Aorta (tissue), 5 donors: ENCODE results near the gene PSME3. TPM values are rescaled to one million over a fixed set of nuclear protein-coding genes. Genes with fewer than 3 reads are reported as not detected.
A peak's percentile ranks its signal among the peaks of the same experiment; 100 is the strongest.

Experiments used
- ATAC-seq: fragments of 200-7000 bp; cut with Tn5 transposase; one replicate; pipeline ENCODE4 v1.9.1; 2022; ENCODE audit warnings: moderate library complexity; ENCODE audit not compliant: low FRiP score
- DNase-seq, 2 donors: peaks; one replicate each; pipeline ENCODE4 v3.0.0-alpha.2; 2020
- H3K27ac ChIP-seq, 2 donors: one replicate each; pipeline ENCODE4 v1.5.1; 2013; ENCODE audit warnings: low read length in 2 of 2, mild to moderate bottlenecking in 2 of 2, moderate library complexity in 2 of 2, control low read depth in 1 of 2, inconsistent platforms in 1 of 2, low read depth in 1 of 2
- H3K27me3 ChIP-seq, 2 donors: one replicate each; pipeline ENCODE4 v1.6.1; 2013; ENCODE audit warnings: control low read depth in 1 of 2, low read length in 1 of 2, mild to moderate bottlenecking in 1 of 2, moderate library complexity in 1 of 2; ENCODE audit not compliant: insufficient read depth in 2 of 2, control insufficient read depth in 1 of 2
- H3K36me3 ChIP-seq, 2 donors: one replicate each; pipeline ENCODE4 v1.6.1; 2013; ENCODE audit warnings: control low read depth in 1 of 2, low read length in 1 of 2, mild to moderate bottlenecking in 1 of 2; ENCODE audit not compliant: insufficient read depth in 2 of 2, control insufficient read depth in 1 of 2
- H3K4me1 ChIP-seq, 2 donors: one replicate each; pipeline ENCODE4 v1.6.1; 2013; ENCODE audit warnings: low read length in 2 of 2, control low read depth in 1 of 2, mild to moderate bottlenecking in 1 of 2, moderate library complexity in 1 of 2; ENCODE audit not compliant: insufficient read depth in 2 of 2, control insufficient read depth in 1 of 2
- H3K4me3 ChIP-seq, 2 donors: one replicate each; pipeline ENCODE4 v1.5.1; 2013; ENCODE audit warnings: low read length in 2 of 2, control low read depth in 1 of 2, mild to moderate bottlenecking in 1 of 2
- H3K9me3 ChIP-seq: one replicate; pipeline ENCODE4 v1.6.1; 2013; ENCODE audit warnings: mild to moderate bottlenecking, low read length; ENCODE audit not compliant: control insufficient read depth
- WGBS, 2 donors: extraction: QIAGEN DNeasy Blood & Tissue Kit; methylation state at CpG; one replicate each; pipeline ENCODE4 v1.1.7; 2013; 5-methylcytosine and 5-hydroxymethylcytosine counted together
- intact Hi-C, 2 donors: fragments of 100-400 bp; cut with DNase I; formaldehyde crosslinking; loops; one replicate each; pipeline versions ENCODE4 v1.14.2 to v1.15.0; 2022
- polyA plus RNA-seq, 2 donors: library from polyadenylated mRNA; stranded (reverse); fragments of 200-250 nt; gene quantifications; one replicate each; pipeline ENCODE4 v1.2.3, GENCODE V29; 2013
- total RNA-seq, 2 donors: library from RNA; stranded (reverse); fragmentation: NEBNext Ultra II Directional; extraction: Animal tissue kit (Norgen Biotek cat#: 25700); gene quantifications; one replicate each; pipeline ENCODE4 v1.2.1, GENCODE V29; 2021
- donor health status: healthy with polysubstance abuse.
- donor health status: Bipolar disorder and iron deficiency.
- donor health status: DM: no; HTN: no; CAD: no.
- donor health status: DM: no; HTN: no; CAD: no.
- donor health status: DM: yes; HTN: yes; CAD: no.

Gene PSME3
- total and polyA plus RNA-seq, 4 donors = 41.1 to 69.8 (median 58.1) TPM

DNA sequence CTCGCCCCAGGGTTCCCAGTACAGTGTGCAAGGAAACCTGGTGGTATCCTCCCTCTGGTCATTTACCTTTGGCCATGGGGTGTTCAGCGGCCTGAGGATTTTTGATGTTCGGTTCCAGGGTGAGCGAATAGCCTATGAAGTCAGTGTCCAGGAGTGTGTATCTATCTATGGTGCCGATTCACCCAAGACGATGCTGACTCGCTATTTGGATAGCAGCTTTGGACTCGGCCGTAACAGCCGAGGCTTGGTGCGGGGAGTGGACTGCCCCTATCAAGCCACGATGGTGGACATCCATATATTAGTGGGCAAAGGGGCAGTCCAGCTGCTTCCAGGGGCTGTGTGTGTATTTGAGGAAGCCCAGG lies 12.3 kb downstream of the PSME3 start:
- H3K4me1 ChIP-seq = no peaks in the 10 kb centered on the region
- H3K9me3 ChIP-seq = no peaks in the 10 kb centered on the region
- intact Hi-C loops = loop anchor here in 1 of 2 donors (10.0 kb wide), 1 partner anchor 149 kb away; the partner anchor contains the start of gene RPL27
- H3K36me3 ChIP-seq = peaks cover 8% of the 10 kb centered on the region in 2 donors
- no peak overlapping the region for H3K4me3 ChIP-seq
- ATAC-seq (no peak), DNase-seq (no peak)
- WGBS, 2 donors = 82 to 87% methylated on average over 12 of the region's 12 CpGs
- no peaks in the 10 kb centered on the region for H3K27me3 ChIP-seq
- H3K27ac ChIP-seq = no peak overlapping the region

DNA sequence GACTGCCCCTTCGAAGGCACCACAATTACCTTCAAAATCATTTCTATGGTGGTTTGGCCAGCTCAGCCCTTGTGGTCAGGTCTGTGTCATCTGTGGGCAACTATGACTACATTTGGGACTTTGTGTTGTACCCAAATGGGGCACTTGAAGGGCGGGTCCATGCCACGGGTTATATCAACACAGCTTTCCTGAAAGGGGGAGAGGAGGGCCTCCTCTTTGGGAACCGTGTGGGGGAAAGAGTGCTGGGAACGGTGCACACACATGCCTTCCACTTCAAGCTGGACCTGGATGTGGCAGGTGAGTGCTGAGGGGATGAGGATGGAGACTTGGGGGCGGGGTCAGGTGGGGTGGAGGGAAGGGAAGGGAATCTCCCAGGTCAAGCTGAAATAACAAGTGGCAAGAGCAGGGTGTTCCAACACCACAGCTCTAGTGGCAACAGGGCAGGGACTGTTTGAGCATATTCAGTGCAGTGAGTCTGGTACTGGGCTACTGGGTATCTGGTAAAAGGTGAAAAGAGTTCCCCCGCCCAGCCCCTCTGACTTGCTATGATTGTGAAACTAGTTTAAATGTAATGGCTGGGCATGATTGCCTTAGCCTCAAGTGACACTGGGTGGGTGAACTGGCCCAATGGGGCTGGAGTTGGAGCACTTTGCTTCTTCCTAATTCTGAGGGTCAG lies 12.9 kb downstream of the PSME3 start:
- H3K9me3 ChIP-seq = no peaks in the 10 kb centered on the region
- no peaks in the 10 kb centered on the region for H3K4me1 ChIP-seq
- H3K4me3 ChIP-seq = no peak overlapping the region
- H3K27me3 ChIP-seq = no peaks in the 10 kb centered on the region
- H3K36me3 ChIP-seq = peaks cover 8% of the 10 kb centered on the region in 2 donors
- intact Hi-C loops = loop anchor here in 1 of 2 donors (10.0 kb wide), 1 partner anchor 149 kb away; the partner anchor contains the start of gene RPL27
- H3K27ac ChIP-seq = no peak overlapping the region
- no peak for ATAC-seq
- DNase-seq = no peak
- 66 to 69% methylated on average over 7 of the region's 7 CpGs for WGBS, 2 donors

DNA sequence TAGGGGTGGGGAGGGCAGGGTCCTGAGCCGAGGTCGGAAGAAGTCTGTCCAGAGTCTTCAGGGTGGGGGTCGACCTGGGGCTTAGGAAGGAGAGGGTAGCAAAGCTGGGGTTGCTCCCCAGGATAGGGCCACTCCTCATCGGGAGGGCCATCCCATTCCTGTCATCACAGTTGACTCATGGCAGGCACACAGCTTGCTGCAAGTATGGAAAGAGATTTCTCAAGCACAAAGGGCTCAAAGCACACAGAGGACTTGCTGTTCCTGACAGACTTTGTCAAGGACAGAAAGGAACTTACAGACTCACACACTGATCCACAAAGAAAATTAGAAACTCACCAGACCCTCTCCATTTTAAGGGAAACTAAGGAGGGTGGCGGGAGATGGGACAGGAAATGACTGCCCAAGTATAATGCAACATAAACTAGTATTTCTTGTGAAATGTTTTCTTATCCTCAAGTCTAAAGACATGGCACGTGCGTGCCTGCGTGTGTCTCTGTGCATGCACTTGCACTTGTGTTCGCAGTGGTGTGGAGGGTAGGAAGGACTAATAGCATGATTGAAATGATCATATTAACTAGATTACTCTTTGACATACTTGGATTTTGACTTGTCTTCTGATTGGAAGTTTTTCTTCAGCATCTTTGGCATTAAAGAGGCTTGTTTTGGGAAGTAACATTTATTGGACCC lies 13.5 kb downstream of the PSME3 start:
- Histone ChIP-seq H3K9me3 (no peaks in the 10 kb centered on the region), H3K27ac (no peak overlapping the region), H3K4me1 (no peaks in the 10 kb centered on the region), H3K36me3 (peaks cover 4 to 6% of the 10 kb centered on the region in 2 donors), H3K27me3 (no peaks in the 10 kb centered on the region), H3K4me3 (no peak overlapping the region)
- ATAC-seq (no peak), DNase-seq (no peak)
- 47 to 48% methylated on average over 9 of the region's 9 CpGs for WGBS, 2 donors
- intact Hi-C loops = loop anchor here in 1 of 2 donors (10.0 kb wide), 1 partner anchor 148 kb away; the partner anchor contains the start of gene RPL27

DNA sequence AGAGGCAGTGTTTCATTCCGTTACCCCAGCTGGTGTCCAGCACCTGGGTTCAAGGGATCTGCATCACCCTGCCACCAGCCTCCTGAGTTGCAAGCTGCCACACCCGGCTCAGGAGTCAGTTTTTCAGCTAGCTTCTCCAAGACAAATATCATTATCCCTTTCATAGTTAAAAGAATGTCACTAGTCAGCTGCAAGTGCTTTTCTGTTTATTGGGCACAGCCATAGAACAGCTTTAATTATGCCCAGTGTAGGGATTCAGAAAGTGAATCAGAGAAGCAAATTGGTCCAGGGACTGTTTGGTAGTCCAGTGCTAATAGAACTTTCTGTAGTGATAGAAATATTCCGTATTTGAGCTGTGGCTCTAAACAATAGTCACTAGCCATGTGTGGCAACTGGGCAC lies 14.9 kb downstream of the PSME3 start:
- Histone ChIP-seq H3K36me3 (peaks cover 2% of the 10 kb centered on the region in 2 donors), H3K4me1 (no peaks in the 10 kb centered on the region), H3K27me3 (no peaks in the 10 kb centered on the region), H3K27ac (no peak overlapping the region), H3K9me3 (no peaks in the 10 kb centered on the region), H3K4me3 (no peak overlapping the region)
- WGBS, 2 donors = 63 to 66% methylated on average over 3 of the region's 3 CpGs
- intact Hi-C loops = loop anchor here in 1 of 2 donors (10.0 kb wide), 1 partner anchor 147 kb away; the partner anchor contains the start of gene RPL27
- no peak for ATAC-seq
- no peak for DNase-seq

DNA sequence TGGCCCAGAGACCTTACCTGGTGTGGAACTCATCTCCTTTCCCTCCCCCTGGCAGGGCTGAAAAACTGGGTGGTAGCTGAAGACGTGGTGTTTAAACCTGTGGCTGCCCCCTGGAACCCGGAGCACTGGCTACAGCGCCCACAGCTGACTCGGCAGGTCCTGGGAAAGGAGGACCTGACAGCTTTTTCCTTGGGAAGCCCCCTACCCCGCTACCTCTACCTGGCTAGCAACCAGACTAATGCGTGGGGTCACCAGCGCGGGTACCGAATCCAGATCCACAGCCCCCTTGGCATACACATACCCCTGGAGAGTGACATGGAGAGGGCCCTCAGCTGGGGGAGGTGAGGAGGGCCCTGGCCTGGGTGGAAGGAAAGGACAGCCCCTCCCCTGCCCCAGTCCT lies 15.8 kb downstream of the PSME3 start:
- intact Hi-C loops = loop anchor here in 1 of 2 donors (10.0 kb wide), 1 partner anchor 146 kb away; the partner anchor contains the start of gene RPL27

DNA sequence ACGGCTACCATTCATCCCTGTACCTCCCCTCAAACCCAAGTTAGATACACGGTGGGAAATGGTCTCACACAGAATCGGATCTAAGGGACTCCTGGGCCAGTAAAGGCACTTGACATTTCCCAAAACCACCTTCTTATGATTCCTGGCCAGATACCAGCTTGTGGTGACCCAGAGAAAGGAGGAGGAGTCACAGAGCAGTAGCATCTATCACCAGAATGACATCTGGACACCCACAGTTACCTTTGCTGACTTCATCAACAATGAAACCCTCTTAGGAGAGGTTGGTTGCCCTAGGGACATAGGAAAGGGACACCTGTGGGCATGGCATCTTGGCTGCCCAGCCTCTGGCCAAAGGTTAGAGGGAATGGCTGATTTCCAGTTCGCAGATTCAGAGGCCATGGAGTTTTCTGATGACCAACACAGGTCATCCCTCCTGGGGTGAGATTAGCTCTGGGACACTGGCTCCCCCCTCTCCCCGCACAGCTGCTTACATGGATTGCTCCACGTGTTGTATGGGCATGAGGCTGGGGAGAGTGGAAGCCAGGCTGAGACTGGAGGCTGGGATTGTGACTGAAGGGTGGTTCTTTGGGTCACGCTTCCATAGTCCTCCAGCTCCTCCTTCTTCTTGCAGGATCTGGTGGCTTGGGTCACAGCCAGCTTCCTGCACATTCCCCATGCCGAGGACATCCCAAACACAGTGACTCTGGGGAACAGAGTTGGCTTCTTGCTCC lies 16.4 kb downstream of the PSME3 start:
- H3K4me1 ChIP-seq = no peaks in the 10 kb centered on the region
- no peaks in the 10 kb centered on the region for H3K9me3 ChIP-seq
- DNase-seq (no peak), ATAC-seq (no peak)
- intact Hi-C loops = loop anchor here in 1 of 2 donors (10.0 kb wide), 1 partner anchor 145 kb away; the partner anchor contains the start of gene RPL27
- no peak overlapping the region for H3K4me3 ChIP-seq
- H3K27ac ChIP-seq = no peak overlapping the region
- 46 to 48% methylated on average over 8 of the region's 8 CpGs for WGBS, 2 donors
- no peaks in the 10 kb centered on the region for H3K36me3 ChIP-seq
- H3K27me3 ChIP-seq = no peaks in the 10 kb centered on the region

More for the DNA sequence above, 15.8 kb downstream of the PSME3 start:
- Histone ChIP-seq H3K27me3 (no peaks in the 10 kb centered on the region), H3K27ac (no peak overlapping the region), H3K4me1 (no peaks in the 10 kb centered on the region), H3K36me3 (peaks cover 0 to under 1% of the 10 kb centered on the region in 2 donors), H3K4me3 (no peak overlapping the region), H3K9me3 (no peaks in the 10 kb centered on the region)
- 91 to 92% methylated on average over 9 of the region's 9 CpGs for WGBS, 2 donors
- ATAC-seq (no peak), DNase-seq (no peak)

DNA sequence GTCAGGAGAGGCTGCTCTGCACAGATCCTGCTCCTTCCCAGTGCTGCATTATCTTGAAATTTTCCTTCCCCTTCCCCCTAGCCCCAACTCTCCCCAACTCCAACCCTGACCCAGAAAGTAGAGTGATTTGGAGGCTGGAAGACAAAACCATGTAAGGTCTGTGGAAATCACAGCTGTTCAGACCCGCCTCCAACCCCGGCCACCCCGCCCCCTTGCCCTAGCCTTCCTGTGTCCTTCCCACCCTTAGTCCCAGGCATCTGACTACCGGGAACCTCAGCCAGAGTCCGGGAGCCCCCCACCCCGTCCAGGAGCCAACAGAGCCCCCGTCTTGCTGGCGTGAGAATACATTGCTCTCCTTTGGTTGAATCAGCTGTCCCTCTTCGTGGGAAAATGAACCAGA lies 17.8 kb downstream of the PSME3 start, which contains the start of gene AOC3:
Gene AOC3, plus strand, starts transcription at position 246 of the 400 bp plus-strand sequence. Its CDS starts 145 bp downstream, at position 391.
- intact Hi-C loops = no loop called here
- Histone ChIP-seq H3K27me3 (no peaks in the 10 kb centered on the region), H3K4me3 (peak within 1 kb of the TSS; percentile 85 to 92), H3K36me3 (no peaks in the 10 kb centered on the region), H3K27ac (peak within 1 kb of the TSS; percentile 80 to 94), H3K9me3 (no peaks in the 10 kb centered on the region), H3K4me1 (no peaks in the 10 kb centered on the region)
- peak; percentile 70 for ATAC-seq
- 8% methylated on average over 9 of the region's 9 CpGs for WGBS, 2 donors
- peak; percentile 77 to 89 for DNase-seq
